ENCODE measurements around the gene NUDT16L1.
A peak's percentile ranks its signal among the peaks of the same experiment; 100 is the strongest.
"Not testable (repeated sequence)": the region's sequence is repeated elsewhere in the genome, so short reads cannot be mapped to it uniquely, and the experiment has no call there.

NUDT16L1 gene

DNA sequence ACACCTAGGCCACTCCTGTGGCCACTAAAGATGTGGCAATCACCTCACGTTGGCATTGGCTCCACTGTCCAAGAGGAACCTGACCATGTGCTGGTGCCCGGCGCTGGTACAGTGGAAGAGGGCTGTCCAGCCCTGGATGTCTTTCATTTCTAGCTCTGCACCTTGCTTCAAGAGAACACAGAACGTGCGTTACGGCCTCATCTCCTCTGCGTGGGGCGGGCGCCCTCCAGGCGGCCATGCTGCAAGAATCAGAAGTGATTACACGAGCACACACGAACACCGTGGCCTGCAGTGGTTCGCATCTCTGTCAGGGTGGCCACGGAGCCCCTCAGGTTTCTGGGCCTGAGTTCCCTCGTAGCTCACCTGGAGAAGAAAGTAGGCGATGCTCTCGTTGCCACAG is 33.3 kb downstream of the NUDT16L1 start:
- no peak for DNase-seq

GRCh38 chr16:4728676-4729075 is 35.3 kb downstream of the NUDT16L1 start:
- no peak for DNase-seq

- no peak for DNase-seq
Observed at GRCh38 chr16:4729876-4730275, 36.5 kb downstream of the NUDT16L1 start.

GRCh38 chr16:4733211-4733742 is 39.9 kb downstream of the NUDT16L1 start:
- DNase-seq, result no peak

- no peak for DNase-seq
Observed at GRCh38 chr16:4733747-4734062, 40.3 kb downstream of the NUDT16L1 start.

- peak; percentile 77 for DNase-seq
Observed at GRCh38 chr16:4734063-4734729, 40.8 kb downstream of the NUDT16L1 start, which contains the start of the genes ANKS3 and DNAAF8. Gene ANKS3, minus strand, starts transcription at chr16:4734271. Its CDS starts 4,122 bp downstream, at chr16:4730149. Gene DNAAF8, plus strand, starts transcription at chr16:4734537. Its CDS starts 1,978 bp downstream, at chr16:4736515.

DNA sequence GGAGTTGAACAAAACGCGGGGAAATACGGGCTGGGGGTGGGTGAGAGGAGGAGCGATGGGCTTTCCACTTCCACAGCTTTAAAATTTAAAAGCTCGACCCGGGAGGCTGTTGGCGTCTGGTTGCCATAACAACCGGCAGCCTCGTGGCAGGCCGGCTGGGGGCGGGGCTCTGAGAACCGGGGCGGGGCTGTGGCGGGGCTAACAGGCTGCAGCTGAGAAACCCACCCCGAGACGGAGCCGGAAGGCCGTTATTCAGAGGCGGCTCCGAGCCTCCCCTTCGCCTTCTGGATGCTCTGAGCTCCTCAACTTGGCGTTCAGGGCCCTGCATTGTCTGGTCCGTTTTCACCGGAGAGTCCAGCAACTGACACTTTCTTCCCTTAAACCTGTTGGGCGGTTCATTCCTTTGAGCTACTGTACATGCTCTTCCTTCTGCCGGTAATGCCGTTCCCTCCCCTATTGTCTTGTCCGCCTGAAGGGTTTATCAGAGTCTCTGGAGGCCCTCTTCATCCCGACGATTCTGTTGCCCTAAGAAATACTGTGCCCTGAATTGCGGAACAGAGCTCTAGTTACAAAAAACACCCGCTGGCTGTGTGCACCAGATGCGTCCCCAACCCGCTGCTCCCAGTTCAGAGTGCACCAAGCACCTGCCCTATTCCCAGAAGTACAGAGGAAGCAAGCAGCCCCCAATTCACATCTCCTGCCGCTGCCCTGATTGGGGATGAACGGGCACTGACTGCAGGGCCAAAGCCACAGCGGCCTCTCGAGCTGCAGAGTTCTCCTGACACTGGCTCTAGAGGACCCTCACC is 41.6 kb downstream of the NUDT16L1 start:
- peak; percentile 89 for DNase-seq

DNA sequence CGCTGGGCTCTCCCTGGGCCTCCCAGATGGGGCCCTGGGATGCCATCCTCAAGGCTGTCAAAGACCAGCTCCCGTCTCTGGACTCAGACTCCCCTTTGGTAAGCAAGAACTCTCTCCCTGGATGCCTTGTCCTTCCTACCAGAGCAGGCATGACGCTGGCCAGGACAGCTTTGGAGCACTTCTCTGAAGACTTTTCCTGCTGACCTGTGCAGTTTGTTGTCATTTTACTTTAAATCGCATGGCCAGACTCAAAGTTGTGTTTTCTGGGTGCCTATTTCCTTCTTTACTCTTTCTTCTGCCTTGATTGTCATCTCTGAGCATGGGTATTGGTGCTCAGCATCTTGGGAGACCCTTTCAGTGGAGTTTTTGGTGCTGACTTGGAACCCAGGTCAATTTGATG is 43.2 kb downstream of the NUDT16L1 start:
- DNase-seq, result no peak

GRCh38 chr16:4737545-4737944 is 44.2 kb downstream of the NUDT16L1 start:
- DNase-seq, result no peak

GRCh38 chr16:4738370-4738769 is 45.0 kb downstream of the NUDT16L1 start:
- not testable (repeated sequence) for DNase-seq

DNA sequence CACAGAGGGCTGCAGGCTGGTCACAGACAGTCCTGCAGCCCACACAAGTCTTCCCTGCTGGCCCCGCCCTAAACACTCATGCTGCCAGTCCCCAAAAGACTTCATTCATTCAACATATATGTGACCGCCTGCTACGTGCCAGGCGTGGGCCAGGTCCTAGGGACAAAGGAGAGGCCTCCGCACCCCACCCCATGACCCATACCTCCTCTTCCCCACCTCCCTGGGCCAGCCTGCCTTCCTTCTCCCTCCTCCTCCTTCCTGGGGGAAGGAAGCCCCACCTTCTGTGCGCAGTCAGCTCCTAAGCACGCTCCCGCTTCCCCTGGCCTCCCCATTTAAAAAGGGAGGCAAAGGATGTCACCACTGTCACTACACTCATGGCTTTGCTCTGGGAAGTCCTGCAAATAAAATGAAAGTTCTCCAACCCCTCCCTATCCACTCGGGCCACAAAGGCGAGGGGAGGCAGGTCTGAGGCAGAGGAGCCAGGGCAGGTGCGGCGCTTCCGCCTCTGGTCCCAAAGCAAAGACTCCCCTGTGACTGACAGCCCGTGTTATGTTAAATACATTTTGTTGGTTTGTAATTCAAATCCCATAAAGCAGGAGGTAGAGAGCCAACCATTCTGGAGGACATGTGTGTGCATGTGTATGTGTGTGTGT is 50.0 kb downstream of the NUDT16L1 start:
- no peak for DNase-seq

DNA sequence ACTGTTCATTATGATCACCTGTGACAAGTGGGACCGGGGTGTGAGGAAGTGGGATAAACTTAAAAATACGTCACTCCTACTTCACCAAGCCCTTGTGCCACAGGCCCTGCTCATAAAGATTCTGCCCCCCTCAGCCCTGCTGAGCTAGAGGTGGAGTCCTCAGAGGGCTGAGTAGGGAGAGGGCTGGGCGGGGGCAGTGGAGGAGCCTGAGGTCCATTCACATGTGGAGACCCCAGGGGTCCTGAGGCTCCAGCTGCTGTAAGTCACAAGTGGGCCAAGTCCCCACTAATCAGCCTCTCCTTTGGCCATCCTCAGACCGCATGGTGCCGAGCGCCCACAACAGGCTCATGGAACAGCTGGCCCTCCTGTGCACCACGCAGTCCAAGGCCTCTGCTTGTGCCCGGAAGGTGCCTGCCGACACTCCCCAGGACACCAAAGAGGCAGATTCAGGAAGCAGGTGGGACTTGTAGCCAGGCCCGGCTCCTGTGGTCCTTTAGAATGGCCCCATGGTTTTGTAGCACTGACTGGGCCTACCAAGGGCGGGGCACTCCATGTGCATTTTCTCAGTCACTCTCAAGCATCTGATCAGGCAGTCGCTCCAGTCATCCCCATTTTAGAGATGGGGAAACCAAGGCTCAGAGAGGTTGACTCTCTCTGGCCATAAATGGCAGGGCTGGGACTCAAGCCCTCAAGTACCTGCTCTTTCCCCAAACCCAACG is 51.4 kb downstream of the NUDT16L1 start:
- no peak for DNase-seq

DNA sequence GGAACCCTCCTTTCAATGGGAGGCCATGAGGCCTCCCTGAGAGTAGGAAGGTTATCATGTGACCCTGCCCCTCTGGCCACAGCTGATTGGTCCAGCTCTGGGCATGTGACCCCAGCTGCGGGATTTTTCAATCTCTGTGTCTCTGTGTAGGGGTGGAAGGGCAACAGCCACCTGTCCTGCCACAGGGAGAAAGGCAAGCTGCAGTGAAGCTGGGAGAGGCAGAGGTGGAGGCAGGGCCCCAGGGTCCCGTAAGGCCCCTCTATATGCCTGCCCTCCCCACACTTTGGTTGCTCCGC is 51.9 kb downstream of the NUDT16L1 start:
- DNase-seq, result no peak
